ENCODE measurements around the gene GSTT4.

- no peak for TF ChIP-seq CTCF (IDR thresholded peaks at IDR 0.05)
- TF ChIP-seq ZFP36 (IDR thresholded peaks at IDR 0.05; ENCODE audit: borderline replicate concordance, partially characterized antibody): no peak
- TF ChIP-seq JUNB (IDR thresholded peaks at IDR 0.05): no peak
- TF ChIP-seq EP300 (IDR thresholded peaks at IDR 0.05): no peak
- TF ChIP-seq USF2 (IDR thresholded peaks at IDR 0.05): no peak
- TF ChIP-seq REST (IDR thresholded peaks at IDR 0.05): no peak
- no peak for TF ChIP-seq CHD2 (IDR thresholded peaks at IDR 0.05; ENCODE audit: low read length, partially characterized antibody)
- TF ChIP-seq PBX3 (IDR thresholded peaks at IDR 0.05): no peak
- no peak for TF ChIP-seq JUN (IDR thresholded peaks at IDR 0.05)
- no peak for TF ChIP-seq RAD21 (conservative IDR thresholded peaks at IDR 0.05 in 1 of 2, IDR thresholded peaks at IDR 0.05 in 1 of 2)
- TF ChIP-seq SMC3 (IDR thresholded peaks at IDR 0.05): no peak
- TF ChIP-seq MAFK (IDR thresholded peaks at IDR 0.05; ENCODE audit: partially characterized antibody): no peak
- TF ChIP-seq CEBPB (IDR thresholded peaks at IDR 0.05): no peak
Measured at GRCh38 chr22:24023204-24023789, 18.0 kb upstream of the GSTT4 start.

Measured in A549 (cell line).